Ureter (tissue), 1 donor: ENCODE measurements around the gene PHACTR2. TPM values are rescaled to one million over a fixed set of nuclear protein-coding genes. Genes with fewer than 3 reads are reported as not detected.
"Not testable (repeated sequence)": the region's sequence is repeated elsewhere in the genome, so short reads cannot be mapped to it uniquely, and the experiment has no call there.

Experiments used
- DNase-seq: peaks from one replicate; pipeline ENCODE4 v3.0.0-alpha.2; 2020; ENCODE audit warnings: low spot score
- total RNA-seq: library from RNA; stranded (reverse); gene quantifications from one replicate; pipeline ENCODE4 v1.2.4, GENCODE V29; 2023
- donor health status: DM: yes; HTN: yes; CAD: no.

The PHACTR2 gene
- total RNA-seq, 1 donor from 2014 or later = 93.2 TPM

DNA sequence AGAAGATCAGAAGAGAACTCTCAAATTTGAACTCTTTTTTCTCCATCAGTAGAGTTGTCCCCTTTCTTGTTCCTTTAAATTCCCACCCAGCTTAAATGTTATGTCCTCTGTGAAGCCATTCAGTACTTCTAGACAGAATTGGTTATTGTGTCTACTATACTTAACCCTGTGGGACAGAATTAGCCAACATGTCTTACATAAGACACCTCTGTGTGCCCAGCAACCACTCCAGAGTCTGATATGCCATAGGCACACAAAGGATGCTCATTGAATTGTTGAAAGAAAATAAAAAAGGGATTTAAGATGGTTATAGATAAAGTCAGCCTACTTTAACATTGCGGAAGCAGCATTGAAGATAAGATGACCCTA lies 88.4 kb downstream of the PHACTR2 start:
- DNase-seq = no peak

DNA sequence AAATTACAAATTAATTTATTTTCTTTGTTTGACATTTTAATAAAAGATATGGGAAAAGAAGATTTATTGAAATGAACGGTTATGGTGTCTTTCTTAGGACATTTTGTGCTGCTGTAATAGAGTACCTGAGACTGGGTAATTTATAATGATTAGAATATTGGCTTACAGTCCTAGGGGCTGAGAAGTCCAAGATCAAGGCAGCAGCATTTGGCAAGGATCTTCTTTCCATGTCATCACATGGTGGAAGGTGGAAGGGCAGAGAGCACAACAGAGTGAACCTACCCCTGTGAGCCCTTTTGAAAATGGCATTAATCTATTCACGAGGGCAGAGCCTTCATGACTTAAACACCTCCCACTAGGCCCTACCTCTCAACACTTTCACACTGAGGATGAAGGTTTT lies 89.7 kb downstream of the PHACTR2 start:
- DNase-seq = no peak

- no peak for DNase-seq
Observed at GRCh38 chr6:143772116-143773086, 94.6 kb downstream of the PHACTR2 start.

- DNase-seq = no peak
Observed at GRCh38 chr6:143773506-143774150, 95.9 kb downstream of the PHACTR2 start.

DNA sequence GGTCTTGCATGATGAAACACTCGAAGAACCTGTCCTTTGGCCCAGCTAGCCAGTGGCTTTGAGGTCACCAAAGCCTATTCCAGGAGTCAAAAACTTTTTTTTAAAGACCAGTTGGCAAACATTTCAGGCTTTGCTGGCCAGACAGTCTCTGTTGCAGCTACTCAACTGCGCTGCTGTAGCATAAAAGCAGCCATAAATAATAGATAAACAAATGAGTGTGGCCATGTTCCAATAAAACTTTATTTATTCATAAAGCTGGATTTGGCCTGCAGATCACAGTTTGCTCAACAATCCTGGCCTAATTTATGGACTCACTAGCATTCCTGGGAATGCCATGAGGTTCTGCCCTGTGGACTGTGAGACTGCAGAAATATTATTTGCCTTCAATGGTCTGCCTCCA lies 96.6 kb downstream of the PHACTR2 start:
- DNase-seq = no peak

DNA sequence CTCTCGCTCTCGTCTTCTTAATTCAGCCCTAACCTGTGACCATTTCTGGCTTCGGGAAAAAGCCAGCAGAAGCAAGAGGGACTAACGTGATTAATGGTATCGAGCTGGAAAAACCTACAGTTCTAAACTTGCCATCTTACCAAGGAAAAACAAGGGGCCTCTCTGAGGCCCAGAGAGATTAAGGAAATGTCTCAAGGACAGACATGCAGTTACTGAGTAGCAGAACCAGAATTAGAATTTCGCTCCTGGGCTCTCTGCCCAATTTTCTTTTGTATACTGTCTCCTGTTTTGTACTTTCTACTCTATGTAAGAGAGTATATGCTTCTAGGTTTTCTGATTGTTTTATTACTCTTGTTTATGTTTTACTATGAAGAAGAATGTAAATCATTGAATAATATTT lies 97.6 kb downstream of the PHACTR2 start:
- no peak for DNase-seq

- no peak for DNase-seq
Observed at GRCh38 chr6:143778926-143779325, 101.2 kb downstream of the PHACTR2 start.

DNA sequence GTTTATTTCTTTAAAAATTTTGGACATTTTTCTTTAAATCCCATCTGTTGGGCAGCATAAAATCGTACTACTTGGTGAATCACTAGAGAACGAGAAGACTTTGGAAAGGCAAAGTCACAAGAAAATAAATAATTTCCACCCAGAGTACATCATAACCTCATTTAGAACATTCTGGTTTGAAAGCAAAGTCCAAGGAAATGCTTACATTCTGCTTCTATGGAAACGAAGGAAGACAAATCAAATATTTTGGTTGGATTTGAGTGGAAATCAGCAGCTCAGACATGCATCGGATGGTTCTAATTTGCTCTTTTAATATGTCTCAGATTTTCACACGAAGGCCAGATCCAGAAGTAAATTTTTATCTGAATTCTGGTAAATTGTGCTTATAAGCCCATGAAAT lies 104.7 kb downstream of the PHACTR2 start:
- no peak for DNase-seq

DNA sequence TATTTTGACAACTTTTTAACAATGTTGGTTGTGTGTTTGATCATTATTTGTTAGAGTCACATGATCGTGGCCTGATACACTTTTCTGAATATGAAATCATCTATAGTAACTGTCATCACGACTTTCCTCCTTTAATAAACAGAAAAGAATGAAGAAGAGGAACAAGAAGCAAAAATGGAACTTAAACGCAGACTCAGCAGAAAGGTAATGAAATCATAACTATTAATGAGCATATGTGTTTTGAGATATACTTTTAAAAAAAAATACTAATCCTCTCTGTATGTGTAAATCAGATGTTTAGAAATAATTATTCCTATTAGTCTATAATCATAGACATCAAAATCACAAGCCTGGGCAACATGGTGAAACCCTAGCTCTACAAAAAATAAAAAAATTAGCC lies 105.3 kb downstream of the PHACTR2 start:
- no peak for DNase-seq

DNA sequence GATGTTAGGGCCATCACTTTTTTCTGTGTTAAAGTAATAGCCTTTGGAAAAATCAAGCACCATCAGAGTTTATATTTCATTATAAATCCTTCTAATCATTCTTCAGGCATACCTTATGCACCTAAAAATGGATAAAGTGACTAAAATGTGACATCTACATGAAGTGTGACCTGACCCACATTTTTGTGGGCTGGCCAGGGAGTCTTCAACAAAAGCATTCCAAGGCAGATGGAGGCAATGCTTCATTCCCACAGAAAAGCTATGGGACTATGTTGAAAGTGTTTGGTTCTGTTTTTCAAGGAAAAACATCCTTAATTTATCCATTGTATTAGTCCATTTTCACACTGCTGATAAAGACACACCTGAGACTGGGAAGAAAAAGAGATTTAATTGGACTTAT lies 106.6 kb downstream of the PHACTR2 start:
- DNase-seq = no peak

DNA sequence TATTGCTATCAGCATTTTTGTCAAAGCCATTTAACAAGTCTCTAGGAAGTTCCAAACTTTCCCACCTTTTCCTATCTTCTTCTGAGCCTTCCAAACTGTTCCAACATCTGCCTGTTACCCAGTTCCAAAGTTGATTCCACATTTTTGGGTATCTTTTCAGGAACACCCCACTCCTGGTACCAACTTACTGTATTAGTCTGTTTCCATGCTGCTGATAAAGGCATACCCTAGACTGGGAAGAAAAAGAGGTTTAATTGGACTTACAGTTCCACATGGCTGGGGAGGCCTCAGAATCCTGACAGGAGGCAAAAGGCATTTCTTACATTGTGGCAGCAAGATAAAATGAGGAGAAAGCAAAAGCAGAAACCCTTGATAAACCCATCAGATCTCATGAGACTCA lies 108.6 kb downstream of the PHACTR2 start:
- DNase-seq = not testable (repeated sequence)

DNA sequence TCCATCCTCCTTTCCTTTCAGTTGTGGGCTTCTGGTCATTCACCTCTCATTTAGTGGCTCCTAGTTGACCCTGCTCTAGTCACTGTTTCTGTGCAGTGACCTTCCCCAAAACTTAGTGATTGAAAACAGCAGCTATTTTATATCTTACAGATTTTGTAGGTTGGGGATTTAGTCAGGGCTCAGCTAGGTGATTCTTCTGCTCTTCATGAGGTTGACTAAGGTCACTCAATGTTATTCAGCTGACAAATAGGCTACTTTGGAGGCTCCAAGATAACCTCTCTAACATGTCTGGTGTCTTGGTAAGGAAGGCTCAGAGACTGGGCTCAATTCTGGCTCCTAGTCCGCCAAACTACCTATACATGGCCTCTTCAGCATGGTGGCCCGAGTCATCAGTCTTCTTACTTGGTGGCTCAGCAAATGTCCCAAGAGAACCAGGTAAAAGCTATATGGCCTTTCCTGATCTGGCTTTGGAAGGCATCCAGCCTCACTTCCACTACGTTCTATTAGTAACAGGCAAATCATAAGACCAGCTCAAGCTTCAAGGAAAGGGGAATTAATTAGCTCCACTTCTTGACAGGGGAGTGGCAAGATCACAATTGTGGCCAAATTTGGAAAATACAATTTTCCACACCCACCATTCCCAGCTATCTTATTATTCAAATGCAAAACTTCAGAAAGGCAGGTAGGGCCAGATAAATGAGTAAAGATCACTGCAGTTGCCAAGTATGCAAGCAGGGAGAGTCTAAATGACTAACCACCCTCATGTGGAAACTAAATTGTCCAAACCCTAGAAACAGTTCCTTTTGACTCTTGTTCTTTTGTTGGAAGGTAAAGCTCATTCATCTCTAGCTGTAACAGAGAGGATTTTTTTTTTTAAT lies 114.9 kb downstream of the PHACTR2 start:
- DNase-seq = no peak

- no peak for DNase-seq
Observed at GRCh38 chr6:143793280-143793619, 115.5 kb downstream of the PHACTR2 start.

DNA sequence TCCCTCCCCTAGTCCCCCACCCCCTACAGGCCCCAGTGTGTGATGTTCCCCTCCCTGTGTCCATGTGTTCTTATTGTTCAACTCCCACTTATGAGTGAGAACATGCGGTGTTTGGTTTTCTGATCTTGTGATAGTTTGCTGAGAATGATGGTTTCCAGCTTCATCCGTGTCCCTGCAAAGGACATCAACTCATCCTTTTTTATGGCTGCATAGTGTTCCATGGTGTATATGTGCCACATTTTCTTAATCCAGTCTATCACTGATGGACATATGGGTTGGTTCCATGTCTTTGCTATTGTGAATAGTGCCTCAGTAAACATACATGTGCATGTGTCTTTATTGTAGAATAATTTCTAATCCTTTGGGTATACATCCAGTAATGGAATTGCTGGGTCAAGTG lies 118.8 kb downstream of the PHACTR2 start:
- DNase-seq = not testable (repeated sequence)

DNA sequence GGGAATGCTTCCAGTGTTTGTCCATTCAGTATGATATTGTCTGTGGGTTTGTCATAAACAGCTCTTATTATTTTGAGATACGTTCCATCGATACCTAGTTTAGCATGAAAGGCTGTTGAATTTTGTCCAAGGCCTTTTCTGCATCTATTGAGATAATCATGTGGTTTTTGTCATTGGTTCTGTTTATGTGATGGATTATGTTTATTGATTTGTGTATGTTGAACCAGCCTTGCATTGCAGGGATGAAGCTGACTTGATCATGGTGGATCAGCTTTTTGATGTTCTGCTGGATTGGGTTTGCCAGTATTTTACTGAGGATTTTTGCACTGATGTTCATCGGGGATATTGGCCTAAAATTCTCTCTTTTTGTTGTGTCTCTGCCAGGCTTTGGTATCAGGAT lies 120.7 kb downstream of the PHACTR2 start:
- not testable (repeated sequence) for DNase-seq

DNA sequence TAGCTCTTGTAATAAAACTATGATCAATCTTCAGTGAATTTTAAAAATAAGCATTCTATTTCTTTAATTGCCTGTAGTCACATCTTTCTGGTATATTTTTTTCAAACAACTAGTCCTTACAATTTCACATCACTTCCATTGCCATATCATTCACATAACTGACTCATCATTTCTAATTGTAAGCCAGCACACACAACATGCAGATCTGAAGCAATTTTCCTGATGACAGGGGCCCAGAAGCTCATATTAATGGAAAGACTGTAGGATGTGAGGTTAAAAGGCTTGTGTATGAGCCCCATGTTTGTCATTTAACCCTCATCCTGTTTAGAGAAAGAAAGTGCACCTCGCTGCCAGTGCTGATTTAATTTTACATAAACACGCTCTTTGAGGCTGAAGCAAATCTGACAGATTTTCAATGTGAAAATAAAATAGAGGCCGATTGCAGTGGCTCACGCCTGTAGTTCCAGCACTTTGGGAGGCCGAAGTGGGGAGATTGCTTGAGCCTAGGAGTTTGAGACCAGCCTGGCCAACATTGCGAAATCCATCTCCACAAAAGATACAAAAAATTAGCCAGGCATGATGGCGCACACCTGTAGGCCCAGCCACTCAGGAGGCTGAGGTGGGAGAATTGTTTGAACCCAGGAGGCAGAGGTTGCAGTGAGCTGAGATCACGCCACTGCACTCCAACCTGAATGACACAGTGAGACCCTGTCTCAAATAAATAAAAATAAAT lies 125.2 kb downstream of the PHACTR2 start:
- DNase-seq = no peak

- DNase-seq = no peak
Observed at GRCh38 chr6:143803769-143804568, 126.2 kb downstream of the PHACTR2 start.

GRCh38 chr6:143804835-143805239 lies 127.1 kb downstream of the PHACTR2 start:
- no peak for DNase-seq

DNA sequence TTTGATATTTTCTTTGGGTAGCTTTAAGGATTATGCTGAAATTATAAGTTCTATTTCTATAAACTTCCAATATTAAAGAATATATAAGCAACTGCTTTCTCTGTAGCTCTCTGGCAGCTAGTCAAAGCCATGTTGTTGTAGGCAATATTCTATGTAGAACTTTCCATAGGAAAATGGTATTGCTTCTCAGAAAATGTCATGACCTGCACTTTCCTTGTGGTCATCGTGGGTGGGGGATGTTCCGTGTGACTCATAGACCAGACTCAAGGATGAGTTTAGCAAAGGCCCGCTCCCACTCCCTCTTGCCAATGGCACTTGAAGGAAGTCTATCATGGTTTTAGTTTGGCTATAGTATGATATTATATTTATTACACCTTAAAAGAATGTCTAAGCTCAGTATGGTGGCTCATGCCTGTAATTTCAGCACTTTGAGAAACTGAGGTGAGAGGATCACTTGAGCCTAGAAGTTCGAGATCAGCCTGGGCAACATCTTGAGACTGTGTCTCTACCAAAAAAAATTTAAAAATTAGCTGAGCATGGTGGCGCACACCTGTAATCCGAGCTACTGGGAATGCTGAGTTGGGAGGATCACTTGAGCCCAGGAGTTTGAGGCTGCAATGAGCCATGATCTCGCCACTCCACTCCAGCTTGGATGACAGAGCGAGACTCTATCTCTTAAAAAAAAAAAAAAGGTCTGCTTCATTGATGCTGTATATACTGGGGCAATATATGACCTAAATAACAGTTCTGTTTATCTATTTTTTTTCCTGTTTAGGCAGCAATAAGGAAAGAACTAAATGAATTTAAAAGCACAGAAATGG lies 128.7 kb downstream of the PHACTR2 start:
- no peak for DNase-seq
